ENCODE measurements around the gene PLA2G2D. TPM values are rescaled to one million over a fixed set of nuclear protein-coding genes. Genes with fewer than 3 reads are reported as not detected.

The PLA2G2D gene
- total RNA-seq, 1 donor = not detected

DNA sequence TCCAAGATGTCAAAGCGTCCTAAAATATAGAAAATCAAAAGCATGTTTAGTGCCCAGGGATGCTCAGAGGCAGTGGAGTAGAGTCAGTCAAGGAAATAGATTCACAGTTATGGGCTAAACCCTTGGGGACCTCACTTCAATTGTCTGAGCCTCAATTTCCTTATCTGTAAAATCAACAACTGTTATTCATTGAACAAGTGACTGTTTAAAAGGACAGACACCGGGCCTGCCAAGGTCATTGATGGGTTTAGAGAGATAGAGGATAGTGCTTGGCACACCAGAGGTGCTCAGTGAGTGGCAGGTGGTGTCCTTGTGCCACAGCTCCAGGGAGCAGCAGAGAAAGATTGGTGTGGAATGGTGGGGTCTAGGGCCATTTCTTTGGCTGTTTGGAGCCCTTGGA is 36.6 kb downstream of the PLA2G2D start:
- H3K4me3 ChIP-seq (ENCODE audit: low read depth, low read length) = no peak overlapping the region
- TF ChIP-seq, protein P1, sequence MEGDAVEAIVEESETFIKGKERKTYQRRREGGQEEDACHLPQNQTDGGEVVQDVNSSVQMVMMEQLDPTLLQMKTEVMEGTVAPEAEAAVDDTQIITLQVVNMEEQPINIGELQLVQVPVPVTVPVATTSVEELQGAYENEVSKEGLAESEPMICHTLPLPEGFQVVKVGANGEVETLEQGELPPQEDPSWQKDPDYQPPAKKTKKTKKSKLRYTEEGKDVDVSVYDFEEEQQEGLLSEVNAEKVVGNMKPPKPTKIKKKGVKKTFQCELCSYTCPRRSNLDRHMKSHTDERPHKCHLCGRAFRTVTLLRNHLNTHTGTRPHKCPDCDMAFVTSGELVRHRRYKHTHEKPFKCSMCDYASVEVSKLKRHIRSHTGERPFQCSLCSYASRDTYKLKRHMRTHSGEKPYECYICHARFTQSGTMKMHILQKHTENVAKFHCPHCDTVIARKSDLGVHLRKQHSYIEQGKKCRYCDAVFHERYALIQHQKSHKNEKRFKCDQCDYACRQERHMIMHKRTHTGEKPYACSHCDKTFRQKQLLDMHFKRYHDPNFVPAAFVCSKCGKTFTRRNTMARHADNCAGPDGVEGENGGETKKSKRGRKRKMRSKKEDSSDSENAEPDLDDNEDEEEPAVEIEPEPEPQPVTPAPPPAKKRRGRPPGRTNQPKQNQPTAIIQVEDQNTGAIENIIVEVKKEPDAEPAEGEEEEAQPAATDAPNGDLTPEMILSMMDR (IDR thresholded peaks at IDR 0.05; ENCODE audit: insufficient read depth, low read depth, low read length) = no peak
- DNase-seq (ENCODE audit: low read depth) = no peak

DNA sequence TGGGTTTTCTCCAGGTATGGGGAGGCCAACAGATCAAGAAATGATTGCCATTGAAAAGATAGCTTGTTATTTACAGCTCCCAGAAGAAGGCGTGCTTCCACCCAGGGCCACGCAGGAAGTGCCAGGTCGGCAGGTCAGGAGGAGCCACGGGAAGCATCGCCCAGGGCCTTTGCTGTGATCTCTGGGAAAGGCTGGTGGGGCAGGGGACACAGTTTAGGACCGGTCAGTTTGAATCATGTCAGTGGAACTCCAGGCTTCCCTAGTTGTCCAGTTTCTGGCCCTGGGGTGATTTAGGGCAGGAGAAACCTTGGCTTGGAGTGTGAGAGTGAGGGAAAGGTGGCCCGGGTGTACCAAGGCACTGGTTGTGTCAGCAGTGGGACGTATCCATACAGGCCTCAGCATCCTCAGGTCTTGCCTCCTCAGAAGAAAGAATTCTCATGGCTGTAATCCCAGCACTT is 38.0 kb downstream of the PLA2G2D start:
- TF ChIP-seq, protein P1 (IDR thresholded peaks at IDR 0.05; ENCODE audit: insufficient read depth, low read depth, low read length) = no peak
- H3K4me3 ChIP-seq (ENCODE audit: low read depth, low read length) = no peak overlapping the region
- no peak for DNase-seq (ENCODE audit: low read depth)

DNA sequence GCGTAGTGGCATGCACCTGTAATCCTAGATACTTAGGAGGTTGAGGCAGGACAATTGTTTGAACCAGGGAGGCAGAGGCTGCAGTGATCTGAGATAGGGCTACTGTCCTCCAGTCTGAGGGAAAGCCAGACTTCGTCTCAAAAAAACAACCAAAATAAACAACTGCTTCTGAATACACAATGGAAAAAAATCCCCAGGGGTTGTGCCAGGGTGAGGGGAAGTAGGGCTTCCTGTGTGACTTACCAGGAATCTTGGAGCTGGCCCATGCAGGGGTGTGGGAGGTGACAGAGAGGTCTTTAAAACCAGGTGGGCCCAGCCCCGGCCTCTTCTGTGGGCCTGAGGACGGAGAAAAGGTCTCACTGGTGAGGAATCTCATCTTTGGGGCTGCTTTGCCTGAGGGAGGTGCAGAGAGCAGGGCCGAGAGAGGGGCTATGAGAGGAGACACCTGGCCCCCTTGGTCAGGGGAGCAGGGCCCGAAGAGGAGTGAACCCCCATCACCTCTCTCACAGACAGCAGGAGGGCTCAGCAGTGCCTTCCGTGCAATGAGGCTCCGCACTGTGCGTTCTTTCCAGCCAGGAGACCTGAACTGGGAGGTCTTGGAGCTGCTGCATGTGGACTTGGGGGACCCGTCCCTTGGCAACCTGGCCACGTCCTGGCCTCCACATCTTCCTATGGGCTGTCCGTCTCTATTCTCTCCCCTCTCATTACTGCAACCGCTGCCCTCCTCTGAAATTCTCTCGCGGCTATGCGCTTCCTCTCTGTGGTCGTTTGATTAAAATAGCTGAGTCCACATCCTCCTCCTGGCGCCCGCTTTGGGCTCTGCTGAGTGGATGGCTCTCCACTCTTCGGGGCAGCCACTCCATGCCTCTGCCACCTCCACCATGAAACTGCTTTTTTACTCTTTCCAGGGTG is 38.6 kb downstream of the PLA2G2D start:
- TF ChIP-seq, protein P1 (IDR thresholded peaks at IDR 0.05; ENCODE audit: insufficient read depth, low read depth, low read length) = no peak

DNA sequence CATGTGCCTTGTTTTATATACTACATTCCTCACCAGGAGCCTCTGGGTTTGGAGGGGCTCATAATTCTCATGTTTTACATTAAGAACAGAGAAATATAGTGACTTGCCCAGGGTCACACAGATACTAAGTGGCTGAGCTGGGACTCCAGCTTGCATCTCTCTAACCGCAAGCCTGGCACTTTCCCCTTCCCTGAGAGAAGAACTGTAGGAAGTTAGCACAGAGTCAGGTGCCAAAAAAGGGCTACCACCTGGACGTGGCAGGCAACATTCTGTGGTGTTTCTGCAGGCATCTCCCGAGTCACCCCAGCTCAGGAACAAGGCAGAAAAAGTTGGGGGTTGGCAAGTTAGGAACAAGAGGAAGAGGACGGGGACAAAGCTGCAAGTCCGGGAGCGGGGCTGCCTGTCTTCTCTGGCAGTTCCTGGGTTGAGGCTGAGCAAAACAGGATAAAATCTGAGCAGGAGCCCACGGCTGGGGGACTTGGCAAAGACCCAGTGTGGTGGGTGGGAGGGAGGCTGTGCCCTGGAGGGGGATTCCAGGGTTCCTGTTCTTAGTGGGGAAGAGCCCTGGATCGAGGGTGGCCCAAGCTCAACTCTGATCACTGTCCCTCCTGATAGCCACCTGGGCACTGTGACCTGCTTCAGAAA is 39.6 kb downstream of the PLA2G2D start:
- no peak overlapping the region for H3K4me3 ChIP-seq (ENCODE audit: low read depth, low read length)
- DNase-seq (ENCODE audit: low read depth) = no peak
- TF ChIP-seq, protein P1 (IDR thresholded peaks at IDR 0.05; ENCODE audit: insufficient read depth, low read depth, low read length) = no peak

More for the DNA sequence above, 38.6 kb downstream of the PLA2G2D start:
- no peak overlapping the region for H3K4me3 ChIP-seq (ENCODE audit: low read depth, low read length)
- DNase-seq (ENCODE audit: low read depth) = no peak

DNA sequence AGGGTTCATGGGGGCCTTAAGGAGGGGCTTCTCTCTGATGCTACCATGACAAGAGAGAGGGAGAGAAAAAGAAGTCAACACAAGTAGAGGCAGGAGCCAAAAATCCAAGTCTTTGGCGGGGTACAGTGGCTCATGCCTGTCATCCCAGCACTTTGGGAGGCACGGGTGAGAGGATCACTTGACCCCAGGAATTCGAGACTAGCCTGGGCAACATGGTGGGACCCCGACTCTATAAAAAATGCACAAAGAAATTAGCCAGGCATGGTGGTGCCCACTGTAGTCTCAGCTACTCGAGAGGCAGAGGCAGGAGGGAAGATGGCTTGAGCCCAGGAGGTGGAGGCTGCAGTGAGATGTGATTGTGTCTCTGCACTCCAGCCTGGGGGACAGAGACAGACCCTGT is 40.6 kb downstream of the PLA2G2D start:
- no peak for DNase-seq (ENCODE audit: low read depth)
- no peak overlapping the region for H3K4me3 ChIP-seq (ENCODE audit: low read depth, low read length)
- TF ChIP-seq, protein P1 (IDR thresholded peaks at IDR 0.05; ENCODE audit: insufficient read depth, low read depth, low read length) = no peak

DNA sequence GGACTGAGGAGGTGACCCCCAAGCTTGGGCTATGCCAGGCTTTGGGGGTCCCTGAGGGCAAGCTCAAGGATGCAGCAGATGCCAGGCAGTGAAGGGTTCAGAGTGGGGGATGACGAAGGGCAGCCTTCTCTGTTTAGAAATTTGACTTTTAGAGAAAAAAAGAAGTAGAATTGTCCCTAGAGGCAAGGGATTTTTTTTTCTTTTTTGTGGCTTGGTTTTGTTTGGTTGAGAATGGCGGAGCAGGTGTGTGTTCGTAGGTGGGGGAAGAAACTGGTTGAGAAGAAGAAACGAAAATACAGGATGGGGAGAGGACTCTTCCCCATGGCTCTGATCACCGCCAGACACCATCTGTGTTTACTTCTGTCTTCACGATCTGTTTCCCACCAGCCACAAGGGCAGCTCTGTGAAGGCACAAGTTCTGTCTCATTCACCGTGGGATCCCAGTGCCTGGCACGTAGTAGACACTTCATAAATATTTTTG is 41.1 kb downstream of the PLA2G2D start:
- TF ChIP-seq, protein P1 (IDR thresholded peaks at IDR 0.05; ENCODE audit: insufficient read depth, low read depth, low read length) = no peak
- H3K4me3 ChIP-seq (ENCODE audit: low read depth, low read length) = no peak overlapping the region
- no peak for DNase-seq (ENCODE audit: low read depth)

Measured in fibroblast of villous mesenchyme (primary cell).